ENCODE results near the gene EMP2.
A peak's percentile ranks its signal among the peaks of the same experiment; 100 is the strongest.
"Not testable (repeated sequence)": the region's sequence is repeated elsewhere in the genome, so short reads cannot be mapped to it uniquely, and the experiment has no call there.

Gene EMP2

DNA sequence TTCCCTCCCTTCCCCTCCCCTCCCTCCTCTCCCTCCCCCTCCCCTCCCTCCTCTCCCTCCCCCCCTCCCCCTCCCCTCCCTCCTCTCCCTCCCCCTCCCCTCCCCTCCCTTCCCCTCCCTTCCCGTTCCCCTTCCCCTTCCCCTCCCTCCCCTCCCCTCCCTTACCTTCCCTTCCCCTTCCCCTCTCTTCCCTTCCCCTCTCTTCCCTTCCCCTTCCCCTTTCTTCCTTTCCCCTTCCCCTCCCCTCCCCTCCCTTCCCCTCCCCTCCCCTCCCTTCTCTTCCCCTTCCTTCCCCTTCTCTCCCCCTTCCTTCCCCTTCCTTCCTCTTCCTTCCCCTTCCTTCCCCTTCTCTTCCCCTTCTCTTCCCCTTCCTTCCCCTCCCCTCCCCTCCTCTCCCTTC is 61.1 kb downstream of the EMP2 start:
- no peak for DNase-seq

DNA sequence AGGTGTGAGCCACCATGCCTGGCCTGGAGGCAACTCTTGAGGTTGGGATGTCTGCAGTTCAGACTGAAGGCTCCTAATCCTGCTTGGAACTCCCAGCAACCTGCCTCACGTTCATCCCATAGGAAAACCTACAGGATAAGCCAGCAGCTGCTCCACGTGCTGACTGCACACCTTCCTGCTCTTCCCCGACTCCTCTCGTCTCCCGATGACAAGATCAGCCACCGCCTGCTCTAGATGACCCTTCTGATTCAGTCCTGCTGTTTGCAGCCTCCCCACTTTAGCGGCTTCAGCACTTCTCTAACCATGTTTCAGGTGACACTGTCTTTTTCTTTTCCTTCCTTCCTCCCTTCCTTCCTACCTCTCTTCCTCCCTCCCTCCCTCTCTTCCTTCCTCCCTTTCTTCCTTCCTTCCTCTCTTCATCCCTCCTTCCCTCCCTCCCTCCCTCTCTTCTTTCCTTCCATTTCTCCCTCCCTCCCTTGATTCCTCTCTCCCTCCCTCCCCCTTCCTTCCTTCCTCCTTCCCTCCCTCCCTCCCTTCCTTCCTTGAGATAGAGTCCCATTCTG is 61.8 kb downstream of the EMP2 start:
- DNase-seq = no peak

DNA sequence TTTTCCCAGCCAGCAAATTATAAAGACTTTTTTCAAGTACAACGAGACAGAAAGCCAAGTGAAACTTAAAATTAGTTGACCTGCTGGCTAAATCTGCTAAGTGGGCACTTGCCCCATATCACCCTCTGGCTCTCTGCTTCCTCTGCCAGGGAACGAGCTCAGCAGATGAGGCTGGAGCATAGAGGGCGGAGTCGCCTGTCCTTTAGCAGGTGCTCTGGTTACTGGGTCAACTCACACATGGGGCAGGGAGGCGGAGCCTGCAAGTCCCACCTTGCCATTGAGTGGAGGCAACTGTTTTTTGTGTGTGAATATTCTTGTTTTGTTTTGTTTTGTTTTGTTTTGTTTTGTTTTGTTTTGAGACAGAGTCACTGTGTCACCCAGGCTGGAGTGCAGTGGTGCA is 62.5 kb downstream of the EMP2 start:
- DNase-seq = no peak

DNA sequence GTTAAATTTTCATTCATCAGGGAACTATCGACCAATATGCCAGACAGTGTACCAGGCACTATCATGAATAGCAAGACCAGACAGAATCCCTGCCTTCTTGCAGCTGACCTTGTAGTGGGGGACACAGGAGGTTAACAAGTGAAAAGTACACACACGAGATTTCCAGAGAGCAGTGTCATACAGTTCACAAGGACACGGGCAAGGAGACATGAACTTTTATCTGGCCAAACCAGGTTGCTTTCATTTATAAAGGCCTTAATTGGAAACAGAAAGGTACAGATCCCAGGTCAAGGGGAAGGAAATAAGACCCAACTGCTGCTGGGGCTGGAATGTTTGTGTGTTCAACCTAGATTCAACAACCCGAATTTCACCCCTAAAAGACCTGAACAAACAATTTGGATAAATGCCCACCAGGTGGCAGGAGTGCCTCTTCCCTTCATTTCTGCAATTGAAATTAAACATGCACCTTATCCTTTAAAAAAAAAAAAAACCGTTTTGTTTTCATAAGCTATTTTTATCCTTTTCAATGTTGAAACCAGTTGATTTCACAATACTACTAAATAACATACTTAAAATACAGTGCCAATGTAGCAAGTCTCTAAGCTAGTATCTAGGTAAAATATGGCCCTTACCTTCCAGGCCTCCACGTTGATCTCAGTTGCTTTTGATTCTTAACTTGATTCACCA is 65.9 kb downstream of the EMP2 start:
- peak in 1 of 2 experiments; percentile 23 for DNase-seq

DNA sequence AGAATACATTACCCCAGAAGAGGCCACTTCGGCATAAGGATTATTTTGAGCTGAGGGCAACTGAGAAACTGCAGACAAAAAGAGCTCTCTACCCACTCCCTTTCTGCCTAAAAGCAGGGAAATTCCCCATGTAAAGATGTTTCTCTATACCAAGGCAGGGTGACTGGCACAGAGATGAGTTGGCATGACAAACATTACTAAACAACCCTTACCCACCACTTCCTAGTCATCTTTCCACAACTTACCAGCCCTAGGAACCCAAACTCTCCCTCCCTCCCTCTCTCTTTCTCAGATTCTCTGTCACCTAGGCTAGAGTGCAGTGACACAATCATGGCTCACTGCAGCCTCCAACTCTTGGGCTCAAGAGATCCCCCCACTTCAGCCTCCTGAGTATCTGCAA is 68.6 kb downstream of the EMP2 start:
- DNase-seq = no peak

DNA sequence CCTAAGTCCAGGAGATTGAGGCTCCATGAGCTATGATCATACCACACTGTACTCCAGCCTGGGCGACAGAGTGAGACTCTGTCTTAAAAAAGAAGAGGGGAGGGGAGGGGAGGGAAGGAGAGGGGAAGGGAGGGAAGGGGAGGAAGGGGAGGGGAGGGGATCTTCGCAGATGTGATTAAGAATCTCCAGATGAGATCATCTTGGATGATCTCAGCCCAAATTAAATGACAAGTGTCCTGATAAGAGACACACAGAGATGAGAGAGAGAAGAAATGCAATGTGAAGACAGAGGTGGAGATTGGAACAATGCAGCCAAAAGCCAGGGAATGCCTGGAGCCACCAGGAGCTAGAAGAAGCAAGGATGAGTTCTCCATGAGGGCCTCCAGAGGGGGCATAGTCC is 70.1 kb downstream of the EMP2 start:
- no peak for DNase-seq

DNA sequence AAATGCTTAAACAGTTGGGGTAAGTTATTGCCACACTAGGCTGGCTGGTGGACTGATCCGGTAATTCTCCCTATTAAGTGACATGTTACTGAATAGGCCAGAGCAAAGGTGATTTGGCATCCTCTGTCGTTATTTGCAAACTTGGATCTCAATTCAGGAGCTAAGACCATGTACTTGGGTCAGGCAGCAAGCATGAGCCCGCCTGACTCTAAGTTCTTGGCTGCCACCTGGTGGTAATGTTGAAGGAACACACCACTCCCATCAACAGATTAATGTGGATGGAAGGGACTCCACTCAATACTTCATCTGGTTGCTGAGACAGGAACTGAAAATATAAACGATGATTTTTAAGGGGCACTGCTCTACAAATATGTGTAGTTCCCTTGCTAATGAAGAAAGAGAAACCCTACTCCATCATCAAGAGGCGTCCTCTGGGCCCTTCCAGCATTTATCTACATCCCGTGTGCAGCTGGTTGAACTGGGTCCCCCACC is 70.8 kb downstream of the EMP2 start:
- peak; percentile 59 to 65 for DNase-seq

DNA sequence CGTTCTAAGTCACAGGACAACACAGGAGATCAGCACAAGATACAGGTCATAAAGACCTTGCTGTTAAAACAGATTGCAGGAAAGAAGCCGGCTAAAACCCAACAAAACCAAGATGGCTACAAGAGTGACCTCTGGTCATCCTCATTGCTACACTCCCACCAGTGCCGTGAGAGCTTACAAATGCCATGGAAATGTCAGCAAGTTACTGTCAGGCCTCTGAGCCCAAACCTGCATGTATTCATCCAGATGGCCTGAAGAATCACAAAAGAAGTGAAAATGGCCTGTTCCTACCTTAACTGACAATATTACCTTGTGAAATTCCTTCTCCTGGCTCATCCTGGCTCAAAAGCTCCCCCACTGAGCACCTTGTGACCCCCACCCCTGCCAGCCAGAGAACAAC is 75.1 kb downstream of the EMP2 start:
- not testable (repeated sequence) for DNase-seq

DNA sequence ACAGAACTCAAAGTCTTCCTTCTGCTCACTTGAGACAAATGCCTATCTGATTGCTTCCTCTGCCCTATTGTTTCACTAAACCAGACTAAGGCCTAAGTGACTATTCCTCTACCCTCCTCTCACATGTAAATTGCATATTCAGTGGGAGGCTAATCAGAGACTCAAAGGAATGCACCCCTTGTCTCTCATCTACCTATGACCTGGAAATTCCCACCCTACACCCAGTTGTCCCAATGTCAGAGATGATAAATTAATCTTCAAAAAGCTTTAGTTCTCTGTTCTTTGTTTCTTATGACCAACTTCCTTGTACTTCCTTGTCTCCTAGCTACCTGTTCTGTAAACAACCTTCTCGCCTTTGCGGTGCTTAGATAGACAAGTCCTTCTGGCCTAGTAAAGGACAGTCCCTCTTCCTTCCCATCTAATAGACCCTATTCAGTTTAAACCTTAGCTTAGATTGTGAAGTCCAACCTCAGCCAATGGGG is 76.0 kb downstream of the EMP2 start:
- no peak for DNase-seq

DNA sequence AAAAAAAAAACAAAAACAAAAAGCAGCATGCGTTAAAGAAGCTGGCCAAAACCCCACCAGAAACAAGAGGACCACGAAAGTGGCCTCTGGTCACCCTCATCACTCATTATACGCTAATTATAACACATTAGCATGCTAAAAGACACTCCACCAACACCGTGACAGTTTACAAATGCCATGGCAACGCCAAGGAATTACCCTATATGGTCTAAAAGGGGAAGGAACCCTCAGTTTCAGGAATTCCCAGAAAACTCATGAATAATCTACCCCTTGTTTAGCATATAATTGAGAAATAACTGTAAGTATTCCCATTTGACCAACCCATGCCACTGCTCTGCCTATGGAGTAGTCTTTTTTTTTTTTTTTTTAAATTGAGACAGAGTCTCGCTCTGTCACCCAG is 77.6 kb downstream of the EMP2 start:
- DNase-seq = no peak

DNA sequence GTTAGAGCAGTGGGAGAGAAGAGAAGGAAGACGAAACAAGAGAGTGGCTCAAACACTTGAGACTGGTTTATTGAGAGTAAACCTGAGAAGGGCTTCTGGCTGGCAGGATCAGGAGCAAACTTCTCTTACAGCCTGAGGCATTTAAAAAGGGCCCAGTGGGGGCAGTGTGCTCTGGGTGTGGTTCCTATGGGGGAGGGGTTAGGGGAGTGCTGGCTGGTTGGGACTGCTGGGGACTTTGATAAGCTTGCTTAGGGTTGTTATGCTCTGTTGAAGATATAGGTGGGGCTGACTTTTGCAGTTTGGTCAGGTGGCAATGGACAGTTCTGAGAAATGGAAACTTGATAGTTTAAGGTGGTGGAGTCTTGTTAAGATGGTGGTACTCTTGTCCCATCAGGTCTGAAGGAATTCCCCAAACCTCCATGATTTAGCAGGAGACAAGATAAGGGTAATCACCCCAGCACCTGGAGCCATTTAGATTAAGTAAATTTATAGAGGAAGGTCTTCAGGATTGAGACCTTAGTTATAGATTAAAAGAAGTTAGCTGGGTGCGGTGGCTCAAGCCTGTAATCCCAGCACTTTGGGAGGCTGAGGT is 79.3 kb downstream of the EMP2 start:
- DNase-seq = no peak

DNA sequence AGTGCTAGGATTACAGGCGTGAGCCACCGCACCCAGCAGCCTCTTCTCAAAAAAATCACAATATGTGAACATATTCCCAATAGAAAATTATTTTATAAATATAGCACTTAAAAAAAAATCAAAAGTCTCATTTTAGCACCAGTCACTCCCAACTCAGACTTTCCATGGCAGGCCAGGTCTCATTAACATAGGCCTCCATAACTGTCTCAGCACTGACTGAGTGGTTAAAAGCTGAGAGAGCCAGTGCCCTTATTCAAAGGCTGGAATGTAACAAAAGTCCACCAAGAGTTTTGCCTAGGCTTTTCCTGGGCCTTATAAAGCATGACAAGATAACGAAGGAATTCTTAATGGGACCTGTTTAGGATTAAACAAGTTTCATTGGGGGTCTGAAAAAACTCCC is 79.8 kb downstream of the EMP2 start:
- DNase-seq = no peak

DNA sequence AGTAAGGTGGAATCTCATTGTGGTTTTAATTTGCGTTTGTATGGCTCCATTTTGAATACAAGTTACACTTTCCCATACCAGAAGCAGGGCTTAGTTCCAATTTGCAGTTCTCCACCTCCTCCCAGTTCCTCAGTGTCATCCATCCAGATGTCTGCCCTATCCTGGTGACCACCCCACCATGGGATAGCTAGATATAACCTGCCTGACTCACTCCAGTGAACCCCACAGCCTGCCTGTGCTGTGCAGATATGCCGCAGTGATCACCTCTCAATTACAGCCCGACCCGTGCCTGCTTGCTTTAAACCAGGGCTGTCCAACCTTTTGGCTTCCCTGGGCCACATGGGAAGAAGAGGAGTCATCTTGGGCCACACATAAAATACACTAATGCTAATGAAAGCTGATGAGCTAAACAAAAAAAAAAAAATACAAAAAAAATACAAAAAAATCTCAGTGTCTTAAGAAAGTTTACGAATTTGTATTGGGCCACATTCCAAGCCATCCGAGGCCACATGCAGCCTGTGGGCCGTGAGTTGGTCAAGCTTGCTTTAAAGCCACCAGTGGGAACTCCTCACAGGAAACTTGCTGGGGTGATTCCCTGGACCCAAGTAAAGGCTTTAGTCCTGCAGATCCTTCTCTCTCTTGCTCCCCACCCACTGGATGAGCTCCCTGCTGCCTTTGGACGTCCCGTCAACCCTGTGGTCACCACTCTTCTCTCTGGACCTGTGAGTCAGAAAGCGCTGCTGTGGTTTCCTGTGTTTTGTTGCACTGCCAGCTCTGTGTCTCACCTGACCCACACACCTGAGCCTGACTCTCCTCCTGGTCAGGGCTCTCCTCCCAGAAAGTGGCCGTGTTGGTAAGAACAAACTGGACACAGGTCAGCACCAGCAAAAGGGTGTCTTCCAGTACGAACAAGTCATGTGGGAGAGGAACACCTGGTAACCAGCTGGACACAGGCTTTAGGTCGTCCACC is 83.0 kb downstream of the EMP2 start:
- no peak for DNase-seq

DNA sequence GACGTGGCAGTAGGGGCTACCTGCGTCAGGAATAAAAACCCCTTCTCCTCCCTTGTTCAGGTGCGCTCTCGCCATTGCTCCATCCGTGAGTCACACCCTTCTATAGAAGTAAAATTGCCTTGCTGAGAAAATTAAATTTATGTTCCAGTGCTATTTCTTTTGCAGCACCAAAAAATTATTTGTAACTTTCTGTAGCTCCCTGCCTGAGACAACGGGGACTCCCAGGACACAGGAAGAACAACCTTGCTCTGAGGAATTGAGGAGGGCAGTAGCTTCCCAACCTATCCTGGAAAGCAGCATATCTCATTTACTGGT is 85.4 kb downstream of the EMP2 start:
- DNase-seq = no peak

DNA sequence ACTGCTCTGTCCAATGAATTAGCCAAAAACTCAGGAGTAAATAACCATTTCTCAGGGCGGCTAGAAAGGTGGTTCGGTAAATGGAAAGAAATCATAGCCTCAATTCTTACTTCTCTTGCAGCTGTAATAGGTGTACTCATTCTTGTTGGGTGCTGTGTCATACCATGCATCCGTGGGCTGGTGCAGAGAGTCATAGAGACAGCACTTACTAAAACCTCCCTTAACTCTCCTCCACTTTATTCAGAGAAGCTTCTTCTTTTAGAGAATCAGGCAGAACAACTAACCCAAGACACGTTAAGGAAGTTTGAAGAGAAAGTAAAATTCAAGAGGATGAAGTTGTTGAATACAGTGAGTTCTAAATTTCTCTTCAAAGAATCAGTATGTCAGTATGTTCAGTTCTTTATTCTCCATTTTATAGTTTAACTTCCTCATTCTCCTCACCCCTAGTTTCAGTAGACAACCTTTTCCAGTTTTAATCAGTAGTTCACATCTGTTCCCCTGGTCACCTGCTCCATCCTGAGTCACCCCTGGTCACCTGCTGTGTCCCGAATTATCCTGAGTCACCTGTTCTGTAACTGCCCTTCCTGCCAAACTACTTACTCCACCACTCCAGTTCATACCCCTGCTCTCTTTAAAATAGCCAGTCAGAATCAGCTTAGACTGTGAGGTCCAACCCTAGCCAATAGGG is 85.9 kb downstream of the EMP2 start:
- DNase-seq = no peak

DNA sequence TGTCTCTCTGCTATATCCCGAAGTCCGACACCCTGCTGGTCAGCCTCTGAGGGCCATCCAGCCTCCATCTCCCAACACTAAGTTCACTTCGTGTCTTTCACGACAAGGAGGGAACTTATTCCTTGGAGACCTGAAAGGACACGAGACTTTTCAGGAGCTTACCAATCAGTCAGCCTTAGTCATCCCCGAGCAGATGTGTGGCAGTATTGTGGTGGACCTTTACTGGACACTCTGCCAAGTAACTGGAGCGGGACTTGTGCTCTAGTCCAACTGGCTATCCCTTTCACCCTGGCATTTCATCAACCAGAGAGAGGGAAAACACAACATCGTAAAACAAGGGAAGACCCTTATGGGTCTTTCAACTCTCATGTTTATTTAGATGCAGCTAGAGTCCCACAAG is 87.1 kb downstream of the EMP2 start:
- no peak for DNase-seq

DNA sequence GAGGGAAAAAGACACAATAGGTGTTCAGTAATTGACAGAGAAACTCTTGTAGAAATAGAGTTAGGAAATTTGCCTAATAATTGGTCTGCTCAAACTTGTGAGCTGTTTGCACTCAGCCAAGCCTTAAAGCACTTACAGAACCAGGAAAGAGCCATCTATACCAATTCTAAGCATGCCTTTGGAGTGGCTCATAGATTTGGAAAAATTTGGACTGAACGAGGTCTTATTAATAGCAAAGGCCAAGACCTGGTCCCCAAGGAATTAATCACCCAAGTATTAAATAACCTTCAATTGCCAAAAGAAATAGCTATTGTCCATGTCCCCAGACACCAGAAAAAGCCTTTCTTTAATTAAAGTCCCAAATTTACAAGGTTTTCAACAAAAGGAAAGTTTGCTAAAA is 90.3 kb downstream of the EMP2 start:
- no peak for DNase-seq

DNA sequence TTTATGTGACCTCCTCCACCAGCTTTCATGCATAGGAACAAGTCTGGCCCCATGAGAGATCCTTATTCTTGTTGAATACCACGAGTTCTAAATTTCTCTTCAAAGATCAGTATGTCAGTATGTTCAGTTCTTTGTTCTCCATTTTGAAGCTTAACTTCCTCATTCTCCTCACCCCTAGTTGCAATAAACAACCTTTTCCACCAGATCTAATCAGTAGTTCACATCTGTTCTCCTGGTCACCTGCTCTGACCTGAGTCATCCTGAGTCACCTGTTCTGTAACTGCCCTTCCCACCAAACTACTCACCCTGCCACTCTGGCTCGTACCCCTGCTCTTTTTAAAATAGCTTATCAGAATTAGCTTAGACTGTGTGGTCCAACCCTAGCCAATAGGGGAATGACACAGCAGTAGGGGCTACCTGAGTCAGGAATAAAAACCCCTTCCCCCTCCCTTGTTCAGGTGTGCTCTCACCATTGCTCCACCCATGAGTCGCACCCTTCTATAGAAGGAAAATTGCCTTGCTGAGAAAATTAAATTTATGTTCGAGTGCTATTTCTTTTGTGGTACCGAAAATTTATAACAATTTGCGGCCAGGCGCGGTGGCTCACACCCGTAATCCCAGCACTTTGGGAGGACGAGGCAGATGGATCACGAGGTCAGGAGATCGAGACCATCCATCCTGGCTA is 94.6 kb downstream of the EMP2 start:
- DNase-seq = no peak

DNA sequence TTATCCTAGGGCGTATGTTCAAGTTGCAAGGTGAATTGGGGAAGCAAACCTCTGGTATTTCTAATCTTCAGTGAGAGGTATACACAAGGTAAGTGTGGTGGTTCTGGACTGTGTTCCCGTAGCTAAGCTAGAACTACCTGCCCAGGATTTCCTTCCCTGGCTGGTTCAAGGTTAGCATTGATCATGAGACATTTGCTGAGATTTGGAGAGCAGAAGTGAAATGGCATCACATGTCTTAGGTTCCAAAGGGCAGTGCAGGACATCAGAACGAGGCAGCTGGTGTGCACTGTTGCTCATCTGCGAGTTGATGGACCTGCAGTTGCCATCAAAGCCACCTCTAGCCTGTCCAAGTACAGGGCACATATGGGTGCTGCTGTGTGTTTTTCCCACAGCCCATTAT is 95.2 kb downstream of the EMP2 start:
- no peak for DNase-seq

DNA sequence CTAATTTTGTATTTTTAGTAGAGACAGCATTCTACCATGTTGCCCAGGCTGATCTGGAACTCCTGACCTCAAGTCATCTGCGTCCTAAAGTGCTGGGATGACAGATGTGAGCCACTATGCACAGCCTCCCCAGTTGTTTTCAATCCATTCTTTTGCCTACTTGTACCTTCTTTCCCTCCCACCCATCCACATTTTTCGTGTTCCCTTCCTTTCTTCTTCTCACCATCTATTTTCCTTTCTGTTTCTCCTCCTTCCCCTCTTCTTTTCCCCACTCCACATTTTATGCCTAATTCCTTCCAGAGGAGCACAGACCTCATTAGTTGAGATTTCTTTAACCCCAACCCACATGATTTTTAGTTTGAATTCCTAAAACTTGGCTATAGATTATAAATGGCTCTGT is 100.2 kb downstream of the EMP2 start:
- DNase-seq = no peak

Data from NCI-H1930 (cell line).